ENCODE results near the gene C11orf24. TPM values are rescaled to one million over a fixed set of nuclear protein-coding genes. Genes with fewer than 3 reads are reported as not detected.
A peak's percentile ranks its signal among the peaks of the same experiment; 100 is the strongest.

C11orf24 gene
- total RNA-seq, 2 donors from 2014 or later, result 31.7 to 36.5 TPM

DNA sequence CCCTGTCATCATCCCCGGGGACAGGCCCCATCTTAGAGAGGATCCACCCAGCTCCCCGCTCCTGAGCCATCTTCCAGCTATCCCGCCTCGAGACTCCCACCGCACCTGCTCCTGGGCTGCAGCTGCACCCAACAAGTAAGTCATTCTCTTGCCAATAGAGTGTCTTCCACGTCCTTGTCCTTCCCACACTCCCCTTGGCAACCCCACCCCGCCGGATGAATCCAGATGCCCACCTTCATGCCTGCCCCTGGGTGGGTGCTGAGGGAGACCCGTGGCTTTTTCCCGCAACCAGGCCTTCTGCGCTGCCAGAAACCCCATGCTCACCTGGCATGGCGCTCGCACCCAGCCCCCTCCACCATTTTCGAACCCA is 11.1 kb upstream of the C11orf24 start:
- ATAC-seq, result no peak
- no peak for DNase-seq (ENCODE audit: low spot score in 2 of 2)
- Mint-ChIP-seq H3K36me3 (peaks cover 8 to 21% of the 10 kb centered on the region in 2 donors), H3K27ac (peak overlapping the region; percentile 87 to 92), H3K9me3 (peaks cover 6 to 14% of the 10 kb centered on the region in 2 donors)

DNA sequence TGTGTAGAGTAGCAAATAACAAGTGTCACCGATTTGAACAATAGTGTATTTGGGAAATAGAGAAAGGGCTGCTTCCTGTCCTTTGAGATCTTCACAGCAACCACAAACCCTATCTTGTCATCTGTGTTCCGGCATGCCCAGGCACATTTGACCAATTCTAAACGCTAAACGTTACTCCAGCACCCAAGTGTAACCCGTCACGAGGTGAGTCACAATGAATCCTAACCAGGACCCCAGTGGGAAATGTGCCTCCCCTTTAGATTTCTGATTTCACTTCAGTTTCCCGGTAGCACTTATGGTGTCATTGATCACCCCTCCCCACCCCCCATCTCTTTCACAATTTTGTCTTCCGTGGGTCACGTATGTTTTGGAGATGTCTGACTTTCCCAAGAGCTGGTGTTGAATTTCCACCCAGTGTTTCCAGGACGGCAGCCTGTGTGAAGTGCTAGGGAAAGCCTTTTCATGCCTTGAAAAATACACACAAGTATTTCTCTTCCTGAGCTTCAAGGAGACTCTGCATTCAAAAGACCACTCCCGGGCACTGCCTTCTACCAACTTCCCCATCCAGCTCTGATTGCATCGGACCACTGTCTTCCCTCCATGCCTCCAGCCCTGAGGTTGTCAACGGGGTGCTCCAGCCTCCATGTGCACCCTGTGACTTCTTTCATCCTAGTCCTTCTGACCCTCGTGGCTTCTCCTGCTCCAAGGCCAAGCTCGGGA is 10.5 kb upstream of the C11orf24 start:
- ATAC-seq (peak; percentile 98 to 99), DNase-seq (ENCODE audit: low spot score in 2 of 2) (peak; percentile 51 to 74)
- Mint-ChIP-seq H3K9me3 (peaks cover 6 to 14% of the 10 kb centered on the region in 2 donors), H3K36me3 (peaks cover 8 to 21% of the 10 kb centered on the region in 2 donors), H3K27ac (peak overlapping the region; percentile 87 to 92)

DNA sequence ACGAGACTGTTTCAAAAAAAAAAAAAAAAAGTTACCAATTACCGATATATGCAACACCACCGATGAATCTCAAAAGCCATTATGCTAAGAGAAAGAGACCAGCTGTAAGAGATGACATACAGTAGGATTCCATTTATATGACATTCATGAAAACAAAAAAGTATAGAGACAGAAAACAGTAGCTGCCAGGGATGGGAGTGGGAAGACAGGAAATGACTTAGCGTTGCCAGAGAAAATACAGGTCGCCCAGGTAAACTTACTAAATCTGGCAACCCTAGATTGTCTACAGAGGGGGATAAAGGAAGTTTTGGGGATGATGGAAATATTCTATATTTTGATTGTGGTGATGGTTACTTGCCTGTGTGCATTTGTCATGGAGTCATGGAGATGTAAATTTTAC is 7.9 kb upstream of the C11orf24 start:
- peaks cover 5 to 28% of the 10 kb centered on the region in 2 donors for H3K36me3 Mint-ChIP-seq
- H3K9me3 Mint-ChIP-seq, result peaks cover 5 to 11% of the 10 kb centered on the region in 2 donors
- H3K27ac Mint-ChIP-seq, result peak overlapping the region in 1 of 2 donors; percentile 0
- no peak for ATAC-seq
- DNase-seq (ENCODE audit: low spot score in 2 of 2), result no peak

DNA sequence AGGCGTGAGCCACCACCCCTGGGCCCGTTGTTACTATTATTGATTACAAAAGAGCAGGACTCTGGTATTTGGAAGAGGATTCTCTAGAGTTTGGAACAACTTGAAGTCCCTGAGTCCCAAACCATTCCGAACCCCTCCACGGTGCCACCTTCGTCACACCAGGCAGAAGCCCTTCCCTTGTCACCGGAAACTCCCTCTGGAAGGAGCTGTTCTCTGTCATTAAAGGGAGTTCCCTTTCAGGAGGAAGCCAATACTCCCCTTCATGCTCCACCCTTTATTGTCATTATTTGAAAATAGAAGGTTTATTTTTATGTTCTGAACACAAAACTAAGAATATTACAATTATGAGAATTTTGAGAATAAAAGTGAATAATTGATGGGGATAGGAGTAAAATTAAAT is 5.1 kb upstream of the C11orf24 start:
- Mint-ChIP-seq H3K27ac (no peak overlapping the region), H3K36me3 (peaks cover 5 to 17% of the 10 kb centered on the region in 2 donors), H3K9me3 (no peaks in the 10 kb centered on the region)
- no peak for ATAC-seq
- no peak for DNase-seq (ENCODE audit: low spot score in 2 of 2)

DNA sequence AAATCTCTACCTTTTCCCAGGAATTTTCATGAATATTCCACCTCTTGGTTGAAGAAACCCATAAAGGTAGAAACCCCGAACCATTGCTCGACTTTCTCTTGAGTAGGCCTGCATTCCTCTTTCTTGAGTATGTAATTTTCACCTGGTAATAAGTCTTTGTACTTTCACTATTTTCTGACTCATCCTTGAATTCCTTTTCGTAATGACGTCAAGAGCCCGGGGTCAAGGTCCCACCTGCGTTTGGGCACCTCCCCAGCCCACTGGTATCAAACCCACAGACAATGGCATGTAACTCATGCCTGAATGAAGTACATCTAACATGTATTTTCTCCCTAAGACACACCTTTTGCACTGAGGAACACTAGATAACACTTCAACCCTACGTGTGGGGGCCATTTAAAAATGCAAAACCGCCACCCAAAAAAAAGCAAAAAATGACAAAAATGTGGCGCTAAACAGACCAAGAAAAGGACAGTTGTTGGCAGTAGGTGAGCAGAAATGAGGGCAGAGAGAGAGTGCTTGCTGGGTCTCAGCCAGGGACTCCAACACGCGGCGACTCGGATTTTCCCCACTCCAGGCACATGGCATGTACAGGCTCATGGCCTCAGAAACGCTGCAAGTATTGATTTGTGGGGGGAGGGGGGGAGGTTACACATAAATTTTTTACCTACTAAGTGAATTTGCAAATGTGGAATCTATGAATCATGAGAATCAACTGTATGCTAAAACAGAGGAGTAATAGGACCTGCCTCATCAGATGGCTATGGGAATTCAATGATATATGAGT is 4.1 kb upstream of the C11orf24 start:
- ATAC-seq, result no peak
- peaks cover 5 to 24% of the 10 kb centered on the region in 2 donors for H3K36me3 Mint-ChIP-seq
- H3K27ac Mint-ChIP-seq, result no peak overlapping the region
- H3K9me3 Mint-ChIP-seq, result no peaks in the 10 kb centered on the region
- no peak for DNase-seq (ENCODE audit: low spot score in 2 of 2)

DNA sequence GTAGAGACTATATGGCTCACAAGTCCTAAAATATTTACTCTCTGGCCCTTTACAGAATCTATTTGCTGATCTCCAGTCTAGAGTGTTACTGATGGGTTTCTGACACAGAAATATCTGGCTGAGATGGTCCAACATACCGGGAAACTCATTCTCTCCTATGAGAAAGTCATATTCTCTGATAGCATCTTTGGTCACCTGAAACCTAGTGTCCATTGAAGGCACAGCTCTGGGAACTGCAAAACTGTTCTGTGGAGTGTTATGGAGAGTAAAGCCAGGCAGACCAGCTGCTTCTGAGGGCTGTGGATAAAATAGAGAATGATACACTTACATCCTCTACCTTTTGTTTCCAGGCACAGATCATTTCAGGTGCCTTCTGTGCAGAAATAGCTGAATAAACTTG is 2.5 kb upstream of the C11orf24 start:
- H3K9me3 Mint-ChIP-seq, result no peaks in the 10 kb centered on the region
- ATAC-seq (no peak), DNase-seq (ENCODE audit: low spot score in 2 of 2) (no peak)
- H3K27ac Mint-ChIP-seq, result peak overlapping the region in 1 of 2 donors; percentile 59
- H3K36me3 Mint-ChIP-seq, result peaks cover 5 to 25% of the 10 kb centered on the region in 2 donors

DNA sequence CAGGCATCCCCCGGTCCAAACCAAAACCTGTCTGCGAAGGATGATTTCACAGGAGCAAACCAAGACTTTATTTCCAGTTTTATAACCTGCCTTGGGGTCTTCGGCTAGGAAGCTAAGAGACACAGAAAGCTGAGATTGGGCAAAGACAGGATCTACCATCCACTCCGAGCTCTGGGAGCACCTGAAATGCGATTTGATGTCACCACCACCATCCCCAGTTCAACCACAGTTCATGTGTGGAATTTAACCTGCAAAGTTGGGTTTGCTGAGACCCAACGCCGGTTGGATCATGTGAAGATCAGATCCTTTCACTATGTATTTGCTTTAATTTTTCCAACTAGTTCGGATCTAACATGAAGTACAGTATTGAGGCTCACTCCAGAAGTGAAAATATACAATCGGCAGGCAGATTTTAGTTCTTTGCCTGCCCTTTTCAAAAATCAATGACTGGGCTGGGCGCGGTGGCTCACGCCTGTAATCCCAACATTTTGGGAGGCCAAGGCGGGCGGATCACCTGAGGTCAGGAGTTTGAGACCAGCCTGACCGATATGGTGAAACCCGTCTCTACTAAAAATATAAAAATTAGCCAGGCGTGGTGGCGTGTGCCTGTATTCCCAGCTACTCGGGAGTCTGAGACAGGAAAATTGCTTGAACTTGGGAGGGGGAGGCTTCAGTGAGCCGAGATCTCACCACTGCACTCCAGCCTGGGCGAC is 1.4 kb upstream of the C11orf24 start:
- H3K9me3 Mint-ChIP-seq, result no peaks in the 10 kb centered on the region

DNA sequence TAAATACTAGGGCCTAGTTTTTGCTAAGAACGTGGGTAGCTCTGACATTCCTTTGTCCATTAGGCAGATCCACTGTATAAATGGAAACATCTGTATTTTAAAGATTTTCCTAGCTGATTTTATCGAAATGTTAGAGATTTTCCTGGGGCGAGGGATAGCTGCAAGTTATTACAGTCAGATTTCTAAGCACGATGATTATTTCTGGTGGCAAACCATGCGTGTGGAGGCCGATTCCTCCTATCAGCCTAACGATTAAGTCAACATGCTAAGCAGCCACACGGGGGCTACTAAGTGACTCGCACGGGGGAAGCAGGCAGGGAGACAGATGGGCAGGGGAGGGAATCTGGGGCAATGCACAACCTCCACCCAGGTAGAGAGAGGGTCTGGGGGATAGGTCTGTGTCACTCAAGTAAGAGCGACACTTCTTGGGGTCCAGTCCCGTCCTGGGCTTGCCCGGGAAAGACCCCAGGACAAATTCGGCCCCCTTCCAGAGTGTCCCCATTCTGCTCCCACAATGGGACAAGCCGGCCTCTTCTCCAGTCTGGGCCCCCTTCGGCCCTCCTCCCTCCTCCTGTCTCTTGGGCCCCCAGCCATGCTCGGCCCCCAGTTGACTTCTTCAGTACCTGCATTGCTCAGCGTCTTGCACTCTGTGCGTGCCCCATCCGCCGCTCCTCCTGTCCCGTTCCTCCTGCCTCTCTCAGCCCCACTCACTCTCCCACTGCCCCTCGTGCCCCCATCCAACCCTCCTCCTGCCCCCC is 571 bp downstream of the C11orf24 start:
- Mint-ChIP-seq H3K27ac (peak overlapping the region; percentile 90 to 98), H3K9me3 (no peaks in the 10 kb centered on the region), H3K36me3 (peaks cover 9 to 30% of the 10 kb centered on the region in 2 donors)
- ATAC-seq (peak; percentile 41 to 46), DNase-seq (ENCODE audit: low spot score in 2 of 2) (peak in 1 of 2 donors; percentile 59)

More for the DNA sequence above, 1.4 kb upstream of the C11orf24 start:
- no peak for DNase-seq (ENCODE audit: low spot score in 2 of 2)
- Mint-ChIP-seq H3K27ac (peak overlapping the region in 1 of 2 donors; percentile 98), H3K36me3 (peaks cover 5 to 26% of the 10 kb centered on the region in 2 donors)
- no peak for ATAC-seq

DNA sequence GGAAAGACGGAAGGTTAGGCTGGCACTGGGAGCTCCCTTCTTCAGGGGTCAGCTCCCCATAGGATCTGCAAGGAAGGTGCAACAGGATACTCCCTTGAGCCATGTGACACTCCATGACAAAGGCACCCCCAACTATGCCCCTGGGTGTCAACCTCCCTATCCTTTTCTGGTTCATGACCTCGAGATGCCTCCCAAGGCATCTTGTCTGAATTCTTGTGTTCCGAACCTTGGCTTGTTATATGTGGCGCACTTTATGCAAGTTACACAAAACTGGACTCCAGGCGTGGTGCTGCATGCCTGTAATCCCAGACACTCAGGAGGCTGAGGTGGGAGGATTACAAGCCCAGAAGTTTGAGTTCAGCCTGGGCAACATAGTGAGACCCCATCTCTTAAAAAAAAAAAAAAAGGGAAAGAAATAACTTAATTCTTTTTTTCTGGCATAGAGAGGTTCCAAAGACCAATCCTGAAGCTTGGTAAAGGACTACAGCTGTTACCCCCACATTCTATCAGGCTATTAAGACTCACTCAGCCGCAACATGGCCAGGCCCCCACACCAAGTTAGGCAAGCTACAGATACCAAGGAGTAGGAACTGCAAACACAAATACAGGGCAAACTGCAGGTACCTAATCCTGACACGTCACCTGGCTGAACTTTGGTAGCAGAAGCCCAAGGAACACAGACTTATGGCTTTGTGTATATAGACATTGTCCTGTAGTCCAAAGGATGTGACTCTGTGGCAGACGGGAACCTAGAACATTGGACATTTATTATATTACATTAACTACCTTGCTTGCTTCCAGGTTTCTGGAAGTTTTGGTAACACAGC is 1.4 kb downstream of the C11orf24 start:
- no peak for DNase-seq (ENCODE audit: low spot score in 2 of 2)
- H3K36me3 Mint-ChIP-seq, result peaks cover 9 to 24% of the 10 kb centered on the region in 2 donors
- peak overlapping the region; percentile 30 to 98 for H3K27ac Mint-ChIP-seq
- ATAC-seq, result no peak
- H3K9me3 Mint-ChIP-seq, result no peaks in the 10 kb centered on the region

DNA sequence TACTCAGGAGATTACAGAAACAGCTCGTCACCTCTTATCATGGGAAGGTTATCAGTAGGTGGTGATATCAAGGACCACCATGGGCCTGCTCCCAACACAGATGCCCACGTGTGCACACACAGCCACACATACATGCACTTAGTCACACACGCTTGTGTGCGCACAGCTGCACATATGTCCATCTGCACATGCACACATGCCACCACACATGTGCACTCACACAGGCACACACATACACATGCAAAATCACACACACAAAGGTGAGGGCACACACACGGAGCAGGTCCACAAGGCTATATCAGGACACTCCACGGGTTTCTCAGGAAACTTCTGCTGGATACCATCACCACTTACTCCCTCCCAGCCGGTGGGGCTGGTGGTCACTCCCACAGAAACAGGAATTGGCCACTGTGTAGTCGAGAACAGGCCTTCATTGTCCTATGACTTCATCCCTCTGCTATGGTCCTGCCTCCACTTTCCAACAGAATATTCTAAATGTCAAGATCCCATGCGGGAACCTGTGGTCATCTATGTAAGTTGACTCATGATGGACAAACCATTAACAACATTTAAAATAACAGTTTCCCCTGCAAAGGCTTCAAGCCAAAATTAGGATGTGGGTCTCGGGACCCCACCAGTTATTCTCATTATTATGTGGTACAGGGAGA is 2.2 kb downstream of the C11orf24 start:
- ATAC-seq, result no peak

DNA sequence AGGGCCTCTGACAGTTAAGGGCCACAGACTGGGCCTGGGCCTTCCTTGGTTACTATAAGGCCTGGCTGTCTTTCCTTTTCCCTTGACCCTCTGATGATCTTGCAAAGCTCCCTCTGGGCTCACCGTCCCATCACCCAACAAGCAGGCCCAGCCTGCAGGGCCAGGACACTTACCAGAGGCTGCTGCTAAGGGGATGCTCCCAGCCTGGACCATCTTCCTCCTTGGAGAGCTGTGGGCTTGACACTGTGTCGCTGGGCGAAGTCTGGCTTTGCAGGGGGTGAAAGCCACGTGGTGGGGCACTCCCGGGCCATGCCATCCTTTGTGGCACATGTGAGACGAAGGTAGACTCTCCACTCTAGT is 3.9 kb downstream of the C11orf24 start:
- Mint-ChIP-seq H3K9me3 (no peaks in the 10 kb centered on the region), H3K36me3 (peaks cover 14 to 28% of the 10 kb centered on the region in 2 donors), H3K27ac (no peak overlapping the region)
- no peak for ATAC-seq
- no peak for DNase-seq (ENCODE audit: low spot score in 2 of 2)

More for the DNA sequence above, 2.2 kb downstream of the C11orf24 start:
- Mint-ChIP-seq H3K36me3 (peaks cover 14 to 26% of the 10 kb centered on the region in 2 donors), H3K27ac (peak overlapping the region in 1 of 2 donors; percentile 37), H3K9me3 (no peaks in the 10 kb centered on the region)
- DNase-seq (ENCODE audit: low spot score in 2 of 2), result no peak

DNA sequence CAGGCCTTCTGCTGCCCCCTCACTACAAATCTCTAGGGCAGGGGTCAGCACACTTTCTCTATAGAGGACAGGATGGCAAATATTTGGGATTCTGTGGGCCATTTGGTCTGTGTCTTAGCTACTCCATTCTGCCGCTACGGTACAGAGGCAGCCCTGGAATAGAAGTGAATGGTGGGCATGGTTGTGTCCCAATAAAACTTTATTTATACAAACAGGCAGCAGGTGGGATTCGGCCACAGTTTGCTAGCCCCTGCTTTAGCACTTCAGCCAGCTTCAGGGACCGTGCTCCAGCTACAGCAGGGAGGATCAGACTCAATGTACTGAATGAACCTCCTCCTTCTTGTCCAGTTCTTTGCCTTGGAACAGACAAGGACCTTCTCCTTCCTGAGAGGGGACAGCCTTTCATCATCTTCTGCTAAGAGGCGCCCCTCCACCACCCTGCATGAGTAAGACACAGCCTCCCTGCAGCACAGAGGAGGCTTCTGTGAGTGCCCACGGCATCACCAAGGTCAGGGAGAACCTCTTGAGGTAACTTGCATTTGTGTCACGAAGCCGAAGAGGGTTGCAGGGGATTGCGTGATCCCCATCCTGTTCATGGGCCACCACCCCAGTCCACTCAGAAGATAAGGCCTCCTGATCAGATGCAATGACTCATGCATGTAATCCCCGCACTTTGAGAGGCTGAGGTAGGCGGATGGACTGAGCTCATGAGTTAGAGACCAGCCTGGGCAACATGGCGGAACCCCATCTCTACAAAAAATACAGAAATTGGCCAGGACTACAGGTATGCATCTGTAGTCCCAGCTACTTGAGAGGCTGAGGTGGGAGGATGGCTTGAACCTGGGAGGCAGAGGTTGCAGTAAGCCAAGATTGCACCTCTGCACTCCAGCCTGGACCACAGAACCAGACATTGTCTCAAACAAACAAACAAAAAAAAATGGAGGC is 4.6 kb downstream of the C11orf24 start:
- no peak overlapping the region for H3K27ac Mint-ChIP-seq
- no peak for DNase-seq (ENCODE audit: low spot score in 2 of 2)
- H3K9me3 Mint-ChIP-seq, result no peaks in the 10 kb centered on the region
- H3K36me3 Mint-ChIP-seq, result peaks cover 14 to 24% of the 10 kb centered on the region in 2 donors
- ATAC-seq, result no peak

DNA sequence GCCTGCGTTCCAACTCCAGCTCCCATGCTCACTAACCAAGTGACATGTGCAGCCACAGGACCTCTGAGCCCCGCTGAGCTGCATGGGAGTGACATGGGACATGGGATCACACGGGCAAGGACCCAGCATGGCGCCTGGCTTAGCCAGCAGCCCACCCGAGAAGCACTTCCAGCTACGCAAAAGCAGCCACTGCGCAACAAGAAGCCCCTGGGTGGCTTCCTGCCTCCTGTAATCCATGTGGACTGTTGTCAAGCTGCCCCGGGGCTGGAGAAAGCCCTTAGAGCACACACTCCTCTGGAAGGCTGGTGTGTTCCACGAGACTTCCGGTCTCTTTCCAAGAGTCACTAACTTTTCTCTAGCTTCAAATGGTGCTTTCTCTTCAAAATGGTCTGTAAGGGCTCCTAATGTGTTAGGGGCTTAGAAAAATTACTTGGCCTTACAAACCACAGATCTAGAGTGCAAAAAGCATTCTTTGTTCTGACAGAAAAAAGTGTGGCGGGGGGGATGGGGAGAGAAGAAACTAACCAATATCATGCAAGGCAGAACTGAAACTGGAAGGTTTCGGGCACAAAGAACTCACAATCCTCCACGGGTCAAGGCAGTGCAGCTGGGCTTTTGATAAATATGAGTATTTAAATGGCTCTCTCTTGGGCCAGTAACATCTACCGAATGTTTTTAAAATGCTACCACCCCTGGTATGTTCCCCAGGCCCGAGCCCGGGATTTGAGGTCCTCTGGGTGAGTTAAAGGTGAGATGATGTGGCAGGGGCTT is 5.5 kb downstream of the C11orf24 start:
- H3K36me3 Mint-ChIP-seq, result peaks cover 15 to 20% of the 10 kb centered on the region in 2 donors
- no peak overlapping the region for H3K27ac Mint-ChIP-seq
- ATAC-seq (no peak), DNase-seq (ENCODE audit: low spot score in 2 of 2) (no peak)
- no peaks in the 10 kb centered on the region for H3K9me3 Mint-ChIP-seq
